HG02938 (cell line): ENCODE measurements around the gene MBL2.

Source experiments
- ATAC-seq: cut with Tn5 transposase; IDR thresholded peaks from one replicate; pipeline ENCODE4 v1.9.1; 2021; ENCODE audit warnings: mild to moderate bottlenecking, moderate library complexity; ENCODE audit not compliant: unreplicated experiment

MBL2 gene

DNA sequence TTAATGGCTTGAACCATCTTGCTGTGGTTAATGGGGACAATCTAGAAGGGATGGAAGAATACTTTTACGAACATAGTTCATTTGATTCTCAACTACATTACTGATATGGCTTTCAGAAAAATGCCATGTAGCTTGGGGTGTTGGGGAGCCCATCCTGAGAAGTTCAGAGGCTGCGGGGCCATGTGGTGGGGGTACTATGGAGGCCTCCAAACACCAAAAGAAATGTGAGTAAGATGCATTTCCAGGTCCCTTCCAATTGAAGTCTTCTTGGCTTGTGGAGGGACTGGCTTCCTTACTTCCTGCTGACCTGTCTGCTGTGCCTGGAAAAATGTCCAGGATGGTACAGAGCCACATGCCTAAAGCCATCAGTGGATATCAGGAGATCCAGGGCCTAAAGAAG is 1.6 kb upstream of the MBL2 start:
- ATAC-seq = no peak

DNA sequence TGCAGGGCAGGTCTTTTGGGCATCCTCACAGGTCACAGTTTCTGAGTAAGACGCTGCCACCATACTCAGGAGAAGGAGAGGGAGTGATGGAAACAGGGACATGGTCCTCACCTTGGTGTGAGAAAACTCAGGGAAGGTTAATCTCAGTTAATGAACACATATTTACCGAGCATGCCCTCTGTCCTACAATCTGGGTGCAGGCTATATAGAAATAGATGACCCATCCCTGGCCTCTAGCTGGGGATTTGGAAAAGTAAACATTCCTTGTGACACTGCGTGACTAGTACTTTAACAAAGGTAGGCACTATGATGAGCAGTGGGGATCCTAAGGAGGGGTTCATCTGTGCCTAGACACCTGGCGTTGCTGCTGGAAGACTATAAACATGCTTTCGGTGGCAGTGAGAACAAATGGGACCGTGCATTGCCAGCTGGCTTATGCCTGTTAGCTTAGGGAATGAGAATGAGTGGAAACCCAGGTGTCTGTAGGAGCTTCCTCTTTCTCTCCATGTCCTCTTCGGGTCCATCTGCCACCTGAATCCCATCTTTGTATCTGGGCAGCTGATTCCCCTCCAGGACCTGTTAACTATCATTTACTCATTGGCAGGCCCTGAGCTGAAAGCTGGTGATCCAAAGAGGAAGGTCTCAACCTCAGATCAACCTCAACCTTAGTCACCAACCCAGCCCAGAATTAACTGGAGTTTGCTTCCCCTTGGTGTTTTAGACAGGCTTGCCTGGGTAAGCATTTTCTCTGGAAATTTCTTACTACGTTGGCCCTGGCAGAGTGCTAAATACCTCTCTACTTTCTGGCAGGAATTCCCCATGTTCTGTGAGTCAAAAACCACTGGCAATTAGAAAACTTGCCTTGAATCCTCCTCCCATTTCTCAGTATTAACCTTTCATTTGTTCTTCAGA is 794 bp downstream of the MBL2 start:
- ATAC-seq = no peak

DNA sequence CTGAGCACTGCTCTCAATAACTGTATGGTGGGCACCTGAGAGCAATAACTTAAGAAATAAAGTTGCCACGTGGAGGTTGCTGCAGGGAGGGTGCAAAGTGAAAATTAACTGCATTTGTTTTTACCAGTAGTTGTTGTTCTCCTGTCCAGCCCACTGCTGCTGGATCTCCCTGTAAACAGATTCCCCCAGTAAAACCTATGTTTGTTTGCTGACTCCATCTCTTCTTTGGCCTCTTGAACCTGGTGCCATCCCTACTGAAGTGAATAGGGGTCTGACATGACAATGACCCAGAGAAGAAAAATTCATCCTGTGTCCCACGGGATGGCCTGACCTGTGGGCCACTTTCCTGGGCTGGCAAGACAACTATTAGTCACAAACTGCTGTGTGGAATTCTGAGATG is 1.7 kb downstream of the MBL2 start:
- no peak for ATAC-seq

DNA sequence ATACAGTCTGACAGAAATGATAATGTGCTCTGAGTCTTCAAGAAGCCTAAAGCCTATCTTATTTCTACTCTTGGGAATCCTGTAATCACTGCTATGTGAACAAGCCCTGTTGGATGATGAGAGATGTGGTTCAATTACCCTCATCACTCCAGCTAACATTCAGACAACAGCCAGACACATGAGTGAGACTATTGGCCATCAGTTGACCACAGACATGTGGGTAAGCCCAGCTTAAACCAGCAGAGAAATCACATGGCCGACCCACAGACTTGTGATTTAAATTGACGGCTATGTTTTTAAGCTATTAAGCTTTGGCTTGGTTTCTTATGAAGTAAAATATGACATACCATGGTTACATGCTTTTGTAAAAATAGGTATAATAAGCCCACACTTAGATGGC is 2.6 kb downstream of the MBL2 start:
- ATAC-seq = no peak

DNA sequence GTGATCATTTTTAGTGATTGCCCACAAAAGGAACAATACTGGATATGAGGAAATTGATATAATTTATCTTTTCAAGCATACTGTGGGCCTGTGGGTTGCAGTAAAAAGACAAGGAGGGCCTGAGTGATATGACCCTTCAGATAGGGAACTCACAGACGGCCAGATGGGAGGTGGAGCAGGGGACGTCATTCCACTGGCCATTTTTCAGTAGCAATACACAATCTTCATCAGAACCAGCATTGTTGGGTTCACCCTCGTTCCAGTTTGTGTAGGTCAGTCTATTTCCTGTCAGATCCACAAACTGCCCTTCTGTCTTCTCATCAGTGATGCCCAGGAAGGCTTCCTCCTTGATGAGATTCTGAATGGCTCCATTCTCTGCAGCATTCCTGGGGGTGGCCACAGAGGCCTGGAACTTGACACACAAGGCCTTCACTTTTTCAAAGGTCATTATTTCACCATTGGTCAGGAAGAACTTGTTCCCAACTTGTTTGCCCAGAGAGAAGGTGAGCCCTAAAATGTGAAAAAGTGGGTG is 4.5 kb downstream of the MBL2 start:
- no peak for ATAC-seq

DNA sequence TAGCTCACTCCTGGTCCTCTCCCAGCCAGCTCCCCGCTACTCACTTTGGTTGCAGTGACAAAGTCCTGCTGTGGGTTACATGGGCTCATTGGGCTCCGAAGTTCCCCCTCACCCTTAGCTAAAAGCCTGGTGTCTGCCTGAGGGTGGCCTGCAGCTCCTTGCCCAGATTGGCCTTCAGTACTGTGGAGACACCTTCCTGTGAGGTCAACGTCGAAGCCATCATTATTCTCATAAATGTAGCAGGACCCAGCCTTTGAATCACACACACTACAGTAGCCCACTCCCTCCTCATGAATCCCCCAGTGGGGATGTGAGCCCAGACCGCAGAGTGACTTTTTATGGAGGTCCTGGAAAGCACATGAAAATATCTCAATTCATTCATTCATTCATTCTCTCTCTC is 10.5 kb downstream of the MBL2 start:
- no peak for ATAC-seq

DNA sequence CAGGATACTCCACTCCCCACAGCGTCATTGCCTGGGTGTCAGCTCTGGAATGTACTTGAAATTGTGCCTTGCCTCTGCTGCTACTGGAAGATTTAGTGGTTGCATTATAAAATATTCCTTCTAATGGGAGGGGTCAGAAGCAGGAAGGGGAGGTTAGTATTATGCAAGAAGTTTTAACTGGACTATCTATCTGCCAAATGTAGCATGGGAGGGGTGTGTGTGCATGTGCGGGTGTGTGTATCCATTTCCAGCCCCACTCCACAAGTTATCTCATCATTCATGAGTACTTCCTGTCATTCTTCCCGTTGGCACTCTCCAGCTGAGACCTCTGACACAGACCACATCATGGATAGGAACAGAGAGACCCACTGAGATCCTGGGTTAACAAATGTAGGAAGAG is 13.4 kb downstream of the MBL2 start:
- no peak for ATAC-seq

DNA sequence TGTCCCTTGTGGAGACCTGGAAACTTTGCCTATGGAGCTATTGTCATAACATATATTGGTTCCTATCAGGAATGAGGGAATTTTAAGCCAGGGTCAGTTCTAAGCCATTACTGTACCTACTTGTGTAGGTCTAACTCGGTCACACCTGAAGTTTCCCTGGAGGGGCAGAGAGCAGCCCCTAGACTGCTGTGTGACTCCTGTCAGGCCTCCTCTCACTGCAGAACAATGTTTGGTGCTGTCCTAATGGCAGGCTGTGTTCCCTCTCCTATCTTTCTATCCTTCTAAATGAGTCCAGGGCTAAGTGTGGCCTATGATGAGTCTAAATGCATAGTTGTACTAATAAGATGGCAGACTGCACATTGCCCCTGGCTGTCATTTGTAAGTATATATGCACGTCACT is 14.2 kb downstream of the MBL2 start:
- ATAC-seq = no peak

DNA sequence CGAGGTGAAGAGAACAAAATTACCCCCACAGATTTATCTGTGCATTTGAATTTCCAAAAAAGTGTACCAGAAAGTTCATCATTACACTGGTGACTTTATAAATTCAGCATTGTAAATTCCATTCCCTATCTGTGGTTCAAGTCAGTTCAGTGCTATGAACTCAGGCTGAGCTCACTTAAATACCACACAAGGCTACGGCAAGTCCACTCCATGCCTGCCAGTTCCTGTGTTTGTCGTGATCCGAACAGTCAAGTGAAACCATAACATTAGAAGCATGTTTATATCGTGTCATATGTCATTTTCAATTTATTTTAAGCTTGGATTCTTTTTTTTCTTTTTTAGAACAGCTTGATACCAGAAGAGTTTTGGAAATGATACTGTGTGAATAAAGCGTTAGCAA is 14.8 kb downstream of the MBL2 start:
- ATAC-seq = no peak

DNA sequence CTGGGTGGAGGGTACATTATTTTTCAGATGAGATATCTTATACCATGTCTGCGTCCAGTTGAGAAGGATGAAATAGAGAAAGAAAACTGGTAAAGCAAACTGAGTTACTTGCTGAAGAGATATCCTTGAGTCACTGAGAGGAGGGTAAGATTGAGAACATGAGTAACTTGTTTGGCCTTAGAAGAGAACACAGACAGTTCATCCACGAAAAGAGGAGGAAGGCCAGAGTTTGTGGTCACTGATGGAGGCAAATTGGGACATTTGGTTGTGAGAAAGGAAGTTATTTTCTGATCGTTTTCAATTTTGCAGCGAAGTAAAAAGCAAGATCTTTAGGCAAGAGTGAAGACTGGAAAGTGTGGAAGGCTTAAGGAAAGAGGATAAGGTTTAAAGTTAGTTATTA is 15.6 kb downstream of the MBL2 start:
- ATAC-seq = no peak

DNA sequence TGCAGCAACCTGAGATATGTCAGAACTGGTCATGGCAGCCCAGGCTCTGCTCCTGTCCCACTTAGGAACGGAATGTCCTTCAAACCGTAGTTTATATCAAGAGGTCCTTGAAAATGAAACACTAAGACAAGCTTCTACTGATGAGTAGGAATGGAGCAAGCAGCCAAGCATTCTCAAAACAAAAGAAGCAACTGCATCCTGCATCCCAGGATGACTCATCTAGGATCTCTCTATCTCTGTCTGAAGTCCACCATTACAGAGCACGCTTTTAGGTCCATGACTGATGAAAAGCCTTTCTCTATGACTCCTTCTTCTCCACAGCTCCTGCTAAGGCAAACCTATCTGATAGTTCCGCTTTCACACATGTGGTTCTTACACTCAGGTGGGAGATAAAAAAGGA is 16.3 kb downstream of the MBL2 start:
- no peak for ATAC-seq

DNA sequence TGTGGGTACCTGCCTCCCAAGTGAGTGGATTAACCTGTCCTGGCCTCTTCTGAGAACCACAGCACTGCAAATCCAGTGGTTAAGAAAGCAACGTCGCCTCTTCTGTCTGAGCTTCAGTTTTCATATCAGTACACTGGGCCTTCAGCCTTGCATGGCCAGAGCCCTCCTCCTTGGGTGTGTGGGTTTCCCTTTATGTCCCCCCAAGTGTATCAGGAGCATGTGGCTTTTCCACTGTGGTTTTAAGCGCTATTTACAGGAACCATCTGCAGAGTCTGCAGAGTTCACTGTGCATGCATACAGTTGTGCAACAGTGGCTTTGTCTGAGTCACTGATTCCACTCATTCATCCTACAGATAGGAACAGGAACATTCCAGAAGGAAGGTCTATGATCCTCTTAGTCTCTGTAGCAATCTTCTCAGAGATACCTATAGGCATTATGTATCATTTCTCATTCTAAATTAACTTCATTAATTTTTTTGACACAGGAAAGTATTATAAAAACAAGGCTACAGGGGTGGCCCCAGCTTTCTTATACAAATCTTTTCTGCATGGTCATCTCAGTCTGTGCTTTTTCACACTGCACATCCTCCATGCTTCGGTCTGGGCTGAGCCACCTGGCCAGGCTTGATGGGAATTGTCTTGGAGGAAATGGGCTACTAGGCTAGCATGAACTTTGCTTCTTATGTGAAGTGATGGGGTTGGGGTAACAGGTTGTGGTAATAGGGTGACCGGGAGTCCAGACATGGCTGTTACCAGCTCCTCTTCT is 17.1 kb downstream of the MBL2 start:
- ATAC-seq = peak; percentile 44

DNA sequence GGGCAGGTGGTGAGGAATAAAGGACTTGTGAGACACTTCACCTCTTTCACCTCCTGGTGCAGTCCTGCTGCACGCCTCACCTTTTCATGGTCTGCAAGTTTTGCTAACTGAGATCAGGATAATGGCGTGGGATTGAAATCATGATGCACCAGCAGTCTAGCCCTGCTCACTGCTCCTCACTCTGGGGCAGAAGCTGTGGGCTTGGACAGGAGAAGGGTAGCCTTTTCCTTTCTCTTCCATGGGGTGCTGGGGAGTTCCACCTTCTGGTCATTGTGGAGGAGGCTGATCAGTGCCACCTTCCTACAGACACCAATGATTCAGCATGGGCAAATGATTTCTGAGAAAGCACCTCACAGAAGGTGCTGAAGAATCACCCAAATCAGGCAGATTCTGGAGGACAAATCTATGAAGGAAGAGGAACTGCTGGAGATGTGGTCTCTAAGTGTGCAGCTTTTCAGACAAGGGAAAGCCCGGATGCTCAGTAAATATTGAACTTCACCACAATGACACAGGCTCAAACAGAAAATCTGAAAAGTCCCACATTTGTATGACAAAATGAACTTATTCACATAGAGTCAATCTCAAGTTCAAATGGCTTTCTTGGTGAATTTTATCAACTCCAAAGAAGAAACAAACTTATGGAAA is 19.7 kb downstream of the MBL2 start:
- ATAC-seq = no peak

DNA sequence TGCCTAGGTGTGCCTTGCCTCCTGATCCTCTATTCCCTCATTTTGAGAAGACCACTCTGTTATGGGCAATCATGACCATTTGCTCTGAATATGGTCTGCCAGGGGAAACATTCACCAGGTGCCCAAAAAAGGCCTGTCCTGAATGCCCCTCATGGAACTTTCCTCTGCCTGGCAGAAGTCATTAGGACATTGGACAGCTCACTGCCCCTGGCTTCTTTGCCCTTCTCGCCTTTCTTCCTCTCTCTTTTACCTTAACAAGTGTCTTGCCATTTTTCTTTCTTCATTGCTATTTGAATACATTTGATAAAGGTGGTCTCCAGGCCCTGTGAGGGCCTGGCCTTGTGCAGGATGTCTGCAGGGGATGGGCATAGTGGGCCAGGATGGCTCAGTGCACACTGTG is 20.3 kb downstream of the MBL2 start:
- ATAC-seq = no peak

DNA sequence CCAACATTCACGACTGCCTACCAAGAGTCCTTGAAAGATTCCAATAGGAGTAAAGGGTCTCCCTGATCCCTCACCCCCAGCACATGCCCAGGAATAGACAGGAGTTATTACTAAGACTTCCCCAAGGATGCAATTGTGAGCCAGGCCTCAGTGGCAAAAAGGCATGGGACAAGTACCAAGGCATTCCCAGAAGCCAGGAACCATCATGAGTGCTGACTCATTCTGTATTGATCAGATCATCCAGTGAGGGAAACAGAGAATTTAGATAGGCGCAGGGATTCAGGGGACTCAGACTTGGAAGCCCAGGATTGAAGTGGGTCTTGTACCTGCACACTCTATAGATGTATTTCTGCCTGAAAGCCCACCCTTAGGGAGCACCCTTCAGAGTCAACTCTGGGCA is 21.2 kb downstream of the MBL2 start:
- ATAC-seq = no peak

DNA sequence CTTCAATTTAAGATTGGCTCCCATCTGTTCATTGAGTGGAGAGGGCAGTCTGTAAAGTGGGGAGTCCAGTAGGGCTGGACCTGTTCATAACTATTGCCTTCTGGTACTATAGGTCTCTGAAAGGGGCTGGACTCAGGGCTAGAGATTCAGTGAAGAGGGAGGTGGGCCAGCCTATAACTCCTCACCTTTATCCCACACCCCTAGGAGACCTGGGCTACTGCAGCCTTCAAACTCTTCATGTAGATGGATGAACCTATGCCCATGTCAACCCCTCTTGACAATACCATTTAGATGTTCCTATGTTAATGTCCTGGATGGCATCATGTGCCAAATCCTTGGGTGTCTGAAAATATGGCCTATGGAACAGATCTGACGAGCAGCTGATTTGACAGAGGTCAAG is 22.0 kb downstream of the MBL2 start:
- ATAC-seq = no peak

DNA sequence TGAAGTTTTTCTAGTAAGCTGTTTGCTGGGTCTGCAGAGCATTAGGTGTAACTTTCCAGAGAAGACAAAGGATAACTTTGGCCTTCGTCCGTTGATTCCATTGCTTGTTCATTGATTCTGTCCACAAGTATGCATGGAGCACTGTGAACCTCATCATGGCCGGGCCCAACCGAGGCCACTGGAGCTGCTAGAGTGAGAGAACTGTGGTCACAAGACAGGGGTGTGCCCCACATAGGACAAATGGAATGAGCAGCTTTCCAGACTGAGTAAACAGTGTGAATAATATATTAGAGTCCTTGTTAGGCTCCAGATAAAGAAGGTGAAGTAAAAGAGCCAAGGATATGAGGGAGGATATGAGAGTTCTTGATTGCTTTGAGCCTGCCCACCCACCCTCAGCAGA is 24.9 kb downstream of the MBL2 start:
- ATAC-seq = no peak

DNA sequence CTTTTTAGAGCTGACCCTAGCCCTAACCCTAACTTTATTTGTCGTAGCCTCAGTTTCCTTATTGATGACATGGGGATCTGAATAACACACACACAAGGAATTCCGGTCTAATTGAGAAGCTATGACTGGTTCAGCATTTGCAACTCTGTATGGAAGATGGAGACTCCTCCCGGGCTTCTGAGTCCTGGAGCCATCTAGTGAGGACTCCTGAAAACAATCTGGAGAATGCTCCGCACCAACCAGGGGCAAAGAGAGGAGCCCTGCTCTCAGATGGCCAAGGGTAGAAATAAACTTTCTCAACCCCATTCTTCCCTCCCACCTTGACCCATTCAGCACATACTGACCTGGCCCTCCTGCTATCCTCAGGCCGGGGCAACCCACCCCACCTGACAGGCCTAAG is 26.4 kb downstream of the MBL2 start:
- ATAC-seq = no peak

DNA sequence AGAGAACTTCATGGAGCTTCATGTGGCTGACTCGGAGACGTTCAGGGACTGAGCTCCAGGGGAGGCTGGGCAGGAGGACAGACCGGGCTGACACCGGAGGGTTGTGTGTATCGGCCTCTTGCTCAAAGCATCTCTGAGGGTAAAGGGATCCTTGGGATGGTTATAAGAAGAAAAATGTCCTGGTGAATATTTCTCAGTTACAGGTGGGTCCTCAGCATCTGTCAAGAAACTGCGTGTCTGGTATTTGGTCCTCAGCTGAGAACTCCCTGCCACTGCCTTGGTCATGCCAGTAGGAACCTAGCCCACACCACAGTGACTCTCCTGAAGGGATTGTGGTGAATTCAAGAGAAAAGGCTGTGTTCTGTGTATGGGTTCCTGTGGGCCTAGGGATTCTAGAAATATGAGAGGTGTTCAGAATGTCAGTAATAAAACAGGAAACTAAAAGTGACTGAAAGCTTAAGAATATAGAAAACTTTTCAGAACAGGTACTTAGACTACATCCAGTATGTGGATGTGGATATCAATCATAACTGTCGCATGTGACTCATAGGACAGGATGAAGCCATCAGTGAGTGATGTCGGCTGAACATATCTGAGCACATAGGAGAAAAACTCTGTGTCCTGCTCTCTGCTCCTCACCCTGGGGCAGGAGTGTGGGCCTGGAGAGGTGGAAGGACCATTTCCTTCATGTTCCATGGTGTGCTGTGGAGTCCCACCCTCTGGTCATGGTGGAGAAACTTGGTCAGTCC is 28.4 kb downstream of the MBL2 start:
- no peak for ATAC-seq

DNA sequence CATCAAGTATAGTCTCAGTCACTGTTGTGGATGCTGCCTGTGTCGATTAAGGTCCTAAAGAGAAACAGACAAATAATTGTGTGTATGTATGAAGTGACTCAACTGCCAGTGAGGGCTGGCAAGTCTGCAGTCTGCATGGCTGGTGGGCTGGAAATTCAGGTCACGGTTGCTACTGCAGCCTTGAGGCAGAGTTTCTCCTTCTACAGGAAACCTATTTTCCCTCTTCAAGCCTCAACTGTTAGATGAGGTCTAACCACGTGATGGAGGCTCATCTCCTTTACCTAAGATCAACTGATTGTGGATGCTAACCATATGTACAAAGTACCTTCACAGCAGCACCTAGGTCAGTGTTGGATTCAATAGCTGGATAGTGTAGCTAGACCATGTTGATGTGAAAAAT is 29.9 kb downstream of the MBL2 start:
- no peak for ATAC-seq

DNA sequence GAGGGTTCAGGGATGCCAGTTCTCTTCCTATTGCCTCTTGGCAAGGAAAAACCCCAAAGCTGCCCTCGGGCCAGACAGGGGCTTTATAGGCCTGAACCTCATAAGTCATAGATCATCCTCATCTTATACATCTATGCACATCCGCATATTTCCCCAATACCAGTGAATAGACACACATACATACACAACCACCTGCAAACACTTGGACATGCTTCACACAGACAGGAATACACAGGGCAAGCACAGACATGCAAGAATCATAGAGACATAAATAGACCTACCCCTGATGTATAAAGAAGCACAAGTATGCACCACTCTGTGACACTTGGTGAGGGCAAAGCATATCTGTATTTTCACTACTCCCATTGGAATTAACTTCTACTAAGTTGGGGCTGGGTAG is 30.7 kb downstream of the MBL2 start:
- ATAC-seq = no peak
